Activated CD4-positive, alpha-beta T cell treated with anti-CD3 and anti-CD28 coated beads, Interleukin-2, amount 50 U/mL, for 24 hours (primary cell): ENCODE data around the gene OR5L1.

Experiments used
- DNase-seq, 2 donors: peaks; one replicate each; pipeline ENCODE4 v3.0.0-alpha.2; 2020; ENCODE audit warnings: low read depth in 1 of 2, low spot score in 1 of 2

Gene OR5L1

GRCh38 chr11:55811067-55811466, at the start of gene OR5L1:
Gene OR5L1 (plus strand): TSS chr11:55811367. CDS start chr11:55811467, 100 bp downstream.
- no peak for DNase-seq

GRCh38 chr11:55773138-55773537, 38.0 kb upstream of the OR5L1 start, which contains the start of gene OR5D13:
Gene OR5D13 (plus strand): TSS chr11:55773438. CDS start chr11:55773438, 0 bp downstream.
- DNase-seq, result no peak

- no peak for DNase-seq
Measured at GRCh38 chr11:55791606-55792005, 19.6 kb upstream of the OR5L1 start.

GRCh38 chr11:55793321-55793720, 17.8 kb upstream of the OR5L1 start:
- DNase-seq, result no peak

GRCh38 chr11:55795256-55795655, 15.9 kb upstream of the OR5L1 start, which contains the start of gene OR5D14:
Gene OR5D14 (plus strand): TSS chr11:55795556. CDS start chr11:55795556, 0 bp downstream.
- no peak for DNase-seq

- no peak for DNase-seq
Measured at GRCh38 chr11:55806248-55806647, 4.9 kb upstream of the OR5L1 start.

GRCh38 chr11:55819330-55819729, 8.2 kb downstream of the OR5L1 start, which contains the start of gene OR5D18:
Gene OR5D18 (plus strand): TSS chr11:55819630. CDS start chr11:55819630, 0 bp downstream.
- DNase-seq, result no peak

GRCh38 chr11:55826919-55827318, 15.8 kb downstream of the OR5L1 start, which contains the start of gene OR5L2:
Gene OR5L2 (plus strand): TSS chr11:55827219. CDS start chr11:55827219, 0 bp downstream.
- DNase-seq, result no peak

- DNase-seq, result no peak
Measured at GRCh38 chr11:55838452-55838851, 27.3 kb downstream of the OR5L1 start, which contains the start of gene OR5D16. Gene OR5D16 (plus strand): TSS chr11:55838752. CDS start chr11:55838752, 0 bp downstream.

- DNase-seq, result no peak
Measured at GRCh38 chr11:55847453-55847852, 36.3 kb downstream of the OR5L1 start.

GRCh38 chr11:55849037-55849436, 37.9 kb downstream of the OR5L1 start:
- DNase-seq, result no peak

GRCh38 chr11:55852141-55852540, 41.0 kb downstream of the OR5L1 start:
- DNase-seq, result no peak

GRCh38 chr11:55854704-55855103, 43.5 kb downstream of the OR5L1 start:
- DNase-seq, result no peak
